Subcutaneous abdominal adipose tissue (tissue), 5 donors: Measurements from ENCODE around the gene XYLT1.

Experiments
- H3K27ac ChIP-seq: one replicate; pipeline ENCODE4 v1.7.0; 2013; ENCODE audit warnings: low read depth, mild to moderate bottlenecking, inconsistent platforms, low read length, moderate library complexity
- H3K27me3 ChIP-seq, 5 donors: one replicate each; pipeline ENCODE4 v1.7.0; 2013; ENCODE audit warnings: low read length in 5 of 5, inconsistent platforms in 1 of 5; ENCODE audit not compliant: control insufficient read depth in 5 of 5, insufficient read depth in 4 of 5
- H3K36me3 ChIP-seq, 5 donors: one replicate each; pipeline ENCODE4 v1.7.0; 2013; ENCODE audit warnings: low read length in 5 of 5; ENCODE audit not compliant: control insufficient read depth in 5 of 5, insufficient read depth in 5 of 5
- H3K4me1 ChIP-seq, 5 donors: one replicate each; pipeline ENCODE4 v1.7.0; 2013; ENCODE audit warnings: low read length in 5 of 5, mild to moderate bottlenecking in 3 of 5, moderate library complexity in 1 of 5; ENCODE audit not compliant: control insufficient read depth in 5 of 5, insufficient read depth in 5 of 5
- H3K4me3 ChIP-seq, 5 donors: one replicate each; pipeline ENCODE4 v1.7.0; 2013; ENCODE audit warnings: low read length in 5 of 5, low read depth in 1 of 5
- H3K9ac ChIP-seq, 5 donors: one replicate each; pipeline ENCODE4 v1.7.0; 2013; ENCODE audit warnings: low read length in 5 of 5, mild to moderate bottlenecking in 4 of 5, moderate library complexity in 3 of 5
- H3K9me3 ChIP-seq, 5 donors: one replicate each; pipeline ENCODE4 v1.7.0; 2013; ENCODE audit warnings: low read length in 5 of 5; ENCODE audit not compliant: control insufficient read depth in 5 of 5
- donor health status: healthy.
- donor health status: healthy.
- donor health status: healthy.
- donor health status: healthy.
- donor health status: healthy.

The XYLT1 gene

DNA sequence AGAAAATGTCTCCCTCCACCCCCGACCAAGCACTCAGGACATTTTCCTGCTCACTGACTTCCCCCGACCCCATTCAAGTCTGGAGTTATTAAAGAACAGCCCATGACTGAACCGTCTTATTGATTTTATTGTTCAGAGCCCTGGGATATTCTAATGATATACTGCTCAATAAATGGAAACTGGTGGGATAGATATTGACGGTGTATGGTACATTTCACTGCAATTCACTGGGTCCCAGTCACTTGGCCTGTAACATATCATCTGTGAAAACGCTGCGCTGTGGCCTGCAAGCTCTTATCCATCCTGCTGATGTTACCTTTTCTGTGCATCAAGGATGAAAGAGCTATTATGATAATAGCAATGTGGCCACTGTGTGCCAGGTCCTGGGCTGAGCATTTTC, 258.2 kb downstream of the XYLT1 start:
- no peak overlapping the region for H3K27ac ChIP-seq
- peaks cover 2 to 8% (median 7%) of the 10 kb centered on the region in 5 donors for H3K9me3 ChIP-seq
- no peak overlapping the region for H3K9ac ChIP-seq
- no peaks in the 10 kb centered on the region for H3K4me1 ChIP-seq
- H3K36me3 ChIP-seq = peaks cover 0 to 7% (median 3%) of the 10 kb centered on the region in 5 donors
- H3K27me3 ChIP-seq = no peaks in the 10 kb centered on the region
- no peak overlapping the region for H3K4me3 ChIP-seq

DNA sequence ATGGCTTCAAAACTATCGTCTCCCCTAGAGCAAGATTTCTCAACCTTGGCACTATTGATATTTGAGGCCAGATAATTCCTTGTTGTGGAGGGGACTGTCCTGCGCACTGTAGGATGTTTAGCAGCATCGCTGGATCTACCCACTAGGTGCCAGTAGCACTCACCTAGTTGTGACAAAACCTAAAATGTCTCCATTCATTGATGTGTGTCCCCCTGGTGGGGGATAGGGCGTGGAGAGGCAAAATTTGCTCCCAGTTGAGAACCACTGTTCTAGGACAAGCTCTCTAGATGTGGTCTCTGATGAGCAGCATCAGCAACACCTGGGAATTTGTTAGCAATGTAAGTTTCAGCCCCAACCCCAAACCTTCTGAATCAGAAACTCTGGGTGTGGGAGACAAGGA, 259.0 kb downstream of the XYLT1 start:
- H3K9me3 ChIP-seq = peaks cover 2 to 8% (median 7%) of the 10 kb centered on the region in 5 donors
- no peak overlapping the region for H3K9ac ChIP-seq
- no peaks in the 10 kb centered on the region for H3K27me3 ChIP-seq
- no peaks in the 10 kb centered on the region for H3K4me1 ChIP-seq
- peaks cover 0 to 7% (median 3%) of the 10 kb centered on the region in 5 donors for H3K36me3 ChIP-seq
- no peak overlapping the region for H3K27ac ChIP-seq
- H3K4me3 ChIP-seq = no peak overlapping the region

DNA sequence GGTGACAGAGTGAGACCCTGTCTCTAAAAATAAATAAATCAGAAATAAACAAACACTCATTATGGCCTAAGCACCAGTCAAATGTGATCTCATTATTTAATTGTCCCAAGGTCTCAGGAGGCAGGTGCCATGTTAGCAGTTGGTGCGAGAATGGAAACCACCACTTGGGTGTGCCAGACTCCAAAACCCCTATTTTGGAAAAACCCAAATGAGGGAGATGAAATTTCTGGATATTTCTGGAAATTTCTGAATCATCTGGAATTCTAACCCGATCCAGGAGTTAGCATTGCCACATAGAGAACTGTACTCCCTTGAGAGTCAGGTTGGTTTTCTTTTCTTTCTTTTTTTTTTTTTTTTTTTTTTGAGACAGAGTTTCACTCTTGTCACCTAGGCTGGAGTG, 264.0 kb downstream of the XYLT1 start:
- Histone ChIP-seq H3K27ac (no peak overlapping the region), H3K4me3 (no peak overlapping the region), H3K9ac (no peak overlapping the region), H3K27me3 (no peaks in the 10 kb centered on the region), H3K4me1 (peaks cover 0 to 20% (median 9%) of the 10 kb centered on the region in 5 donors), H3K36me3 (no peaks in the 10 kb centered on the region), H3K9me3 (no peaks in the 10 kb centered on the region)

DNA sequence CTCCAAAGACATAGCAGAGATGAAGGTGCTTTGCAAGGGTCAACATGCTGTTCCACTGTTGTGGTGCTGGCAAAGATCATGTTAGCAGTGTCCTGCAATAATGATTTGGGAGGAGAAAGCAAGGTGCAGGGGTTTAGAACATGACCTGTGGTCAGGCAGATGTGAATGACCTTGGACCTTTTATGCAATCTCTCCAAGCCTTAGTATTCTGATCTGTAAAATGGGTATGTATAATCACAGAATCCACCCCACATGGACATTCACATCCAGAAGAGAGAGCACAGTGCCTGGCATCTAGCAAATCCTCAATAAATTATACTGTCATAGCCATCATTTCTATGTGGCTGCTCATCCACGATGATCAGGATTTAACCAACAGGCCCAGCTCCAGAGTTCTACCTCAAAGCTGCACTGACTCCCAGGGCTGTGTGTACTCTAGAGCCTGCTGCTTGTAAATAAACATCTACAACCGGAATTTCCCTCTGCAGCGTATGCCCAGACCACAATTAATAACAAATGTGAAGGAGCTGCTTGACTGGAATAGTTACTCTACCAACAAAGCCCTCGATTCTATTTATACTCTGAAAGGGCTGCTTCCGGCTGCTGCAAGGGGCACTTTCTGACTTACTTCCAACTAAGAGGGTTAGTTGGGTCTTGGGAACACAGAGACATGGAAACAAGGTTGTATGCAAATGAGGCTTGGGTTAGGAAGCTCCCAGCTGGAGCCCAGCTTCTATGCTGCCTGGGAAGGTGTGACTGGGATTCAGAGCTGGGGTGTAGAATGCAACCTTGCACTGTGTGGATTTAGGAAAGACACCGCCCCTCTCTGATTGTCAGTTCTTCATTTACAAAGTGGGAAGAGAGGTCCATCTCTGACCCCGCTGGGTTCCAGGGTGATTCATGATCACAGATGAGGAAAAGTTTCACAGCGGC, 265.2 kb downstream of the XYLT1 start:
- Histone ChIP-seq H3K36me3 (no peaks in the 10 kb centered on the region), H3K9me3 (no peaks in the 10 kb centered on the region), H3K27ac (no peak overlapping the region), H3K9ac (no peak overlapping the region), H3K4me3 (no peak overlapping the region), H3K4me1 (peaks cover 0 to 20% (median 9%) of the 10 kb centered on the region in 5 donors), H3K27me3 (no peaks in the 10 kb centered on the region)

DNA sequence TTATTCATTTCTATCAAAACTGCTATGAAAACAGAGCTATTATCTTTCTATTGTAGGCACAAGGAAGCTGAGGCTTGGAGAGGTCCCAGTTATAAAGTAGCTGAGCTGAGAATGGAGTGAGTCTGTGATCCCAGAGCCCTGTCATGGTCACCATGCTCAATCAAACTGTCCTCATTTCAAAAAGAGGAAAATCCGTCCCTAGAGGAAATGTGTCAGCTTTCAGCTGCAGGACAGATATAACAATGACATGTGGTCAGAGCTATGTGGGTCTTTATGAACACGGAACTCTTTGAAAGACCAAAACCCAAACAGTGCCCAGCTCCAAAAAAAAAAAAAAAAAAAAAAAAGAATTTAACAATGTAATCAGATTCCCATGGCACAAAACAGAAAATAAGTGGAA, 266.1 kb downstream of the XYLT1 start:
- no peak overlapping the region for H3K9ac ChIP-seq
- no peaks in the 10 kb centered on the region for H3K27me3 ChIP-seq
- peaks cover 0 to 20% (median 9%) of the 10 kb centered on the region in 5 donors for H3K4me1 ChIP-seq
- H3K27ac ChIP-seq = no peak overlapping the region
- H3K36me3 ChIP-seq = peaks cover 0 to 5% (median 4%) of the 10 kb centered on the region in 5 donors
- no peaks in the 10 kb centered on the region for H3K9me3 ChIP-seq
- H3K4me3 ChIP-seq = no peak overlapping the region

DNA sequence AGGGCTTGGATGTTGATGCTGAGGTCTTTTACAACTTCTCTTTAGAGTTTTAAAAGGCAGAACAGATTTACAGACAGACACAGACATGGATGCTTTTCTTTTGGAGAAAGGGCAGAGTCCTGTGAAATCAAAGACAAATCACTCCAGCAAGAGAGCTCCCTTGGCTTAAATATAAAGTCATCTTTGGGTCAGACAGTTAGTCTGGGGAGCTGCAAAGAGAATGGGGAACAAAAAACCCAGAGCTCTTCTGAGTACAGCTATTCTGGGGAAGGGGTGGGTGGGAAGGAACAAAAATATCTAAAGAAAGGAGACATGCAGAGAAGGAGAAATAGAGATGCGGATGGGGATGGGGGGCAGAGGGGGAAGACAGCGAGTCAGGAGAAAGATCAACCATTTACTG, 266.6 kb downstream of the XYLT1 start:
- no peak overlapping the region for H3K9ac ChIP-seq
- H3K27me3 ChIP-seq = no peaks in the 10 kb centered on the region
- H3K4me3 ChIP-seq = no peak overlapping the region
- no peaks in the 10 kb centered on the region for H3K9me3 ChIP-seq
- H3K36me3 ChIP-seq = peaks cover 0 to 9% (median 5%) of the 10 kb centered on the region in 5 donors
- H3K27ac ChIP-seq = no peak overlapping the region
- H3K4me1 ChIP-seq = peaks cover 0 to 20% (median 9%) of the 10 kb centered on the region in 5 donors

DNA sequence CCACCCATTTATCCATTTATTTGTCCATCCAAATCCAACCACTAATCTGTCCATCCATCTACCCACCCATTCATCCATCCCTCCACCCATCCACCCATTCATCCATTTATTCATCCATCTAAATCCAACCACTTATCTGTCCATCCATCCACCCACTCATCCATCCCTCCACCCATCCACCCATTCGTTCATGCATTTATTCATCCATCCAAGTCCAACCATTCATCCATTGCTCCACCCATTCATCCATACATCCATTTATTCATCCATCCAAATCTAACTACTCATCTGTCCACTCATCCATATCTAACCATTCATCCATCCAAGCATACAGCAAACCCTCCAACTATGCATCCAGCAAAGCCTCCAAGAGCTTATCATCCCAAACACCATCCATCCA, 267.3 kb downstream of the XYLT1 start:
- Histone ChIP-seq H3K9ac (no peak overlapping the region), H3K27ac (no peak overlapping the region), H3K4me3 (no peak overlapping the region), H3K36me3 (peaks cover 0 to 12% (median 6%) of the 10 kb centered on the region in 5 donors), H3K4me1 (peaks cover 0 to 20% (median 9%) of the 10 kb centered on the region in 5 donors), H3K27me3 (no peaks in the 10 kb centered on the region), H3K9me3 (no peaks in the 10 kb centered on the region)

DNA sequence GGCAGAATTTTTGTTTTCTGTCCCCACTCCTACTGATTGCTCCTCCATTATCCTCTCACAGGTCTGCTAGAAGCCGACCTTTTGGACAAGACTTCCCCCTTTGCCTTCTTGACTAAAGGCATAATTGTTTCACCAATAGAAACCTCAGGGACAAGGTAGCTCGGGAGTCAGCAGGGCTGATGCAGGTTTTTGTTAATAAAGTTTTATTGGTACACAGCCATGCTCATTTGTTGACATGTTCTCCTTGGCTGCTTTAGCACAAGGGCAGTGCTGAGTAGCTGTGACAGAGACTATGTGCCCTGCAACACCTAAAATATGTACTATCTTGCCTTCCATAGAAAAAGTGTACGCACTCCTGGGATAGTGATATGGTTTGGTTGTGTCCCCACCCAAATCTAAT, 271.6 kb downstream of the XYLT1 start:
- peaks cover 5 to 32% (median 21%) of the 10 kb centered on the region in 5 donors for H3K36me3 ChIP-seq
- H3K9me3 ChIP-seq = no peaks in the 10 kb centered on the region
- H3K9ac ChIP-seq = no peak overlapping the region
- H3K4me1 ChIP-seq = peaks cover 0 to 6% (median 4%) of the 10 kb centered on the region in 5 donors
- no peaks in the 10 kb centered on the region for H3K27me3 ChIP-seq
- no peak overlapping the region for H3K4me3 ChIP-seq
- H3K27ac ChIP-seq = no peak overlapping the region

DNA sequence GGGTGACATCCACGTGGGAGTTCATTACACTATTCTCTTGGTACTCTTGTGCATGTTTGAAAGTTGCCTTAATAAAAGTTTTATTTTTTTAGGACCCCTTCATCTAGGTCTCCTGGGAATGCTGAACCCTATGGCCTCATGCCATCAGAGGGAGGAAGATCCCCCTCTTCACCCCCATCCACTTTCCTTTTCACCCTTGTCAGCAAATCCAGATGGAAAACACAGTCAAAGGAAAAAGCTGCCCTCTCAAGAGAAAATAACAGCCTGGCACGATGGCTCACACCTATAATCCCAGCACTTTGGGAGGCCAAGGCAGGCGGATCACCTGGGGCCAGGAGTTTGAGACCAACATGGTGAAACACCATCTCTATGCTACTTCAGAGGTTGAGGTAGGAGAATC, 274.2 kb downstream of the XYLT1 start:
- H3K36me3 ChIP-seq = peaks cover 5 to 32% (median 21%) of the 10 kb centered on the region in 5 donors
- no peak overlapping the region for H3K4me3 ChIP-seq
- H3K9ac ChIP-seq = no peak overlapping the region
- no peak overlapping the region for H3K27ac ChIP-seq
- H3K27me3 ChIP-seq = no peaks in the 10 kb centered on the region
- H3K4me1 ChIP-seq = no peaks in the 10 kb centered on the region
- no peaks in the 10 kb centered on the region for H3K9me3 ChIP-seq

DNA sequence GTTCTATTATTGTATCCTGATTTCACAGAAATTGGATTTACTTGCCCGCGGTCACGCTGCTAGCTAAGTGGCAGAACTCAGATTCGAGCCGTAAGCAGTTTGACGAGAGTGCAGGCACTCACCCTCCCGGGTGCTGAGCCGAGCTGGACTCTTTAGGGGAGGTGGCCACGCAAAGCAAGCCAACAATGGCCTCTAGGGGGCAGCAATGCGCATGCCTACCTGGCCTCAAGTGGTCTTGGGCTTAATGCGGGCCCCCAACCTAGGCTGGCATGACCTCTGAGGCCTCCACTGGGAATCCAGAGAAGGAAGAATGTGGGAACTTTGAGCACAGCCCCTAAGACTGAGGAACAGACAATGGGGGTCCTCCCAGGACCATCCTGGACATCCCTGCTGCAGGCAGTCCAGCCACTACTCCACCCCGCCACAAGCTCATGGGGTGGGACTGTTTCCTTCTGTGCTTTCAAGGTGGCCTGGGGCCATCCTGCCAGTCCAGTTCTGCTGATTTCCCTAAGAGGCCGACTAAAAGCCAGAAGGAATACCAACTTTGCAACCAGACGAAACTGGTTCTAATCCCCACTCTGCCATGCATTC, 276.5 kb downstream of the XYLT1 start:
- Histone ChIP-seq H3K27me3 (no peaks in the 10 kb centered on the region), H3K4me3 (no peak overlapping the region), H3K36me3 (peaks cover 12 to 24% (median 17%) of the 10 kb centered on the region in 5 donors), H3K27ac (no peak overlapping the region), H3K4me1 (no peaks in the 10 kb centered on the region), H3K9me3 (peaks cover 0 to 2% (median 0%) of the 10 kb centered on the region in 5 donors), H3K9ac (no peak overlapping the region)
